ENCODE results near the gene LENG9.

LENG9 gene

GRCh38 chr19:54428323-54429175, 35.0 kb downstream of the LENG9 start:
- H3K4me3 ChIP-seq (replicated peaks; ENCODE audit: low read depth, low read length), result no peak overlapping the region
- no peak for DNase-seq (ENCODE audit: low read depth)
- no peak for TF ChIP-seq CTCF (IDR thresholded peaks at IDR 0.05; ENCODE audit: low read length, missing control alignments)

- TF ChIP-seq CTCF (IDR thresholded peaks at IDR 0.05; ENCODE audit: low read length, missing control alignments), result no peak
Measured at GRCh38 chr19:54427586-54427985, 36.0 kb downstream of the LENG9 start.

GRCh38 chr19:54426291-54426931, 37.2 kb downstream of the LENG9 start:
- no peak overlapping the region for H3K4me3 ChIP-seq (replicated peaks; ENCODE audit: low read depth, low read length)
- TF ChIP-seq CTCF (IDR thresholded peaks at IDR 0.05; ENCODE audit: low read length, missing control alignments), result no peak
- no peak for DNase-seq (ENCODE audit: low read depth)

More at GRCh38 chr19:54427586-54427985, 36.0 kb downstream of the LENG9 start:
- no peak for DNase-seq (ENCODE audit: low read depth)
- no peak overlapping the region for H3K4me3 ChIP-seq (replicated peaks; ENCODE audit: low read depth, low read length)

- TF ChIP-seq CTCF (IDR thresholded peaks at IDR 0.05; ENCODE audit: low read length, missing control alignments), result no peak
- no peak overlapping the region for H3K4me3 ChIP-seq (replicated peaks; ENCODE audit: low read depth, low read length)
- DNase-seq (ENCODE audit: low read depth), result no peak
Measured at GRCh38 chr19:54425382-54425723, 38.2 kb downstream of the LENG9 start.

GRCh38 chr19:54424660-54425381, 38.8 kb downstream of the LENG9 start:
- no peak overlapping the region for H3K4me3 ChIP-seq (replicated peaks; ENCODE audit: low read depth, low read length)
- no peak for TF ChIP-seq CTCF (IDR thresholded peaks at IDR 0.05; ENCODE audit: low read length, missing control alignments)
- DNase-seq (ENCODE audit: low read depth), result no peak

GRCh38 chr19:54424201-54424600, 39.4 kb downstream of the LENG9 start:
- no peak overlapping the region for H3K4me3 ChIP-seq (replicated peaks; ENCODE audit: low read depth, low read length)
- DNase-seq (ENCODE audit: low read depth), result no peak
- TF ChIP-seq CTCF (IDR thresholded peaks at IDR 0.05; ENCODE audit: low read length, missing control alignments), result no peak

All from fibroblast of pulmonary artery (primary cell).